NCI-H1694 treated with DMSO at 0.1 percent for 48 hours (cell line): ENCODE results near the gene EVC.
A peak's percentile ranks its signal among the peaks of the same experiment; 100 is the strongest.
"Not testable (repeated sequence)": the region's sequence is repeated elsewhere in the genome, so short reads cannot be mapped to it uniquely, and the experiment has no call there.

ENCODE experiments used
- DNase-seq: peaks from one replicate; lab custom pipeline; 2025; lab: John Stamatoyannopoulos, UW

EVC gene

GRCh38 chr4:5789141-5789540 lies 78.1 kb downstream of the EVC start:
- no peak for DNase-seq

GRCh38 chr4:5790546-5790857 lies 79.5 kb downstream of the EVC start:
- no peak for DNase-seq

GRCh38 chr4:5791654-5792053 lies 80.7 kb downstream of the EVC start:
- DNase-seq: no peak

DNA sequence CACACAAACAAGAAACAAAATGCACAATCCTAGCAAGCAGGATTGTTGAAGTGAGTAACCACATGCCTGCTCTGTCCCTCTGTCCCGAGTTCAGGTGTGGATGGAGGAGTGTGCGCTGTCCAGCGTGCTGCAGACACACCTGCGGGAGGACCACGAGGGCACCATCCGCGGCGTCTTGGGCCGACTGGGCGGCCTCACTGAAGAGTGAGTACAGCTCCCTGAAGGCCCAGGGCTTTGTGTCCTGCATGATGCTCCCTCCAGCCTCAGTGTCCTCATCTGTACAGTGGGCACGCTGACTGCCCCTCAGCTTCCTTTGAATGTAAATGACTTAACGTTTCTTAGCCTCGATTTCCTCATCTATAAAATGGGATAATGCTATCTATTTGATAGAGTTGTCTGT lies 82.5 kb downstream of the EVC start:
- DNase-seq: no peak

DNA sequence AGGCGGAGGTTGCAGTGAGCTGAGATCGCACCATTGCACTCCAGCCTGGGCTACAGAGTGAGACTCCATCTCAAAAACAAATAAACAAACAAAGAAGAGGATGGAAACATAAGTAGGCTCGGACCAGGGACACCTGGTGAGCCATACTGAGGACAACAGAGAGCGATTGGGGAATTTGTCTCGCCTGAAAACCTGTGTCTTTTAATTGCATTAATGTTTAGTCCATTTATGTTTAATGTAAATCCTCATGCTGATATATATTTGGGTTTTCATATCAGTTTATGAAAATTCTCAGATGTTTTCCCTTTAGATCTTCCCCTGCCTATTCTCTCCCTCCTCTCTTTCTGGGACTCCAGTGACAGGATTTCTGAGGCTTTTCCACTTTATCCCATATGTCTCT lies 84.6 kb downstream of the EVC start:
- DNase-seq: no peak

- no peak for DNase-seq
Observed at GRCh38 chr4:5796976-5797375, 86.0 kb downstream of the EVC start.

GRCh38 chr4:5797866-5798265 lies 86.9 kb downstream of the EVC start:
- no peak for DNase-seq

GRCh38 chr4:5798462-5798861 lies 87.5 kb downstream of the EVC start:
- peak; percentile 39 for DNase-seq

DNA sequence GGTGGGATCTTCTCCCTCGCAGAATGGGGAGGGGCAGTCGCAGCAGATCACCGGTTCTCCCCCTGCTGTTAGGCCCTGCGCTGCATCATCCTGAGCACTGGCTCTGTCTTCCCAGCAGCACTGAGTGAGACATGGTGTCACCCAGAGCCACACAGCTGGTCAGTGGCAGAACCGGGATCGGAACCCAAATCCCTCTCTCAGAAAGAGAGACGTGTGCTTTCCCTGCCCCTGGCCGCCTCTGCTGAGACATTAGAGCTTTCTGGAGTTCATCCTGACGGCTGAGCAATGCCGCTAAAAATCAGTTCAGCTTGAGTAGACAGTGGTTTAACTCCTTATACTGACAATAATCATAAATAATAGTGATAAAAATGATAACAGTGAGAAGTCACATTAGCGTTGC lies 87.9 kb downstream of the EVC start:
- DNase-seq: no peak

DNA sequence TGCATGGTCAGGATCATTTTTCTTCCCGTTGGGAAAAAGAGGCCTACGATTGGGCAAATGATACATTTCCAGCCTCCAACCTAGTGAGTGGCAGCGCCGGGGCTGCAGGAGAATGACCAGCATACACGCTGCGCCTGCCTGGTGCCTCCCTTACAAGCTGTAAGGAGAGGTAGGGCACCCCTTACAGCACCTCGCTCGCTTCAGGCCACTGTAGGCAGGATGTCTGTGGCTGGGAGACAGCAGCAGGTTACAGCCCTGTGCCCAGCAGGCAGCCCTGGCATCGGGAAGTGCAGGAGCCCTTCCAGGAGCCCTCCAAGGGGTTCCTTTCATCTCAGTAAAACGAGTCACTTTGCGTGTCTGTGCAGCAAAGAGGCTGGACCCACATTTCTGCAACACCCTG lies 88.4 kb downstream of the EVC start:
- no peak for DNase-seq

DNA sequence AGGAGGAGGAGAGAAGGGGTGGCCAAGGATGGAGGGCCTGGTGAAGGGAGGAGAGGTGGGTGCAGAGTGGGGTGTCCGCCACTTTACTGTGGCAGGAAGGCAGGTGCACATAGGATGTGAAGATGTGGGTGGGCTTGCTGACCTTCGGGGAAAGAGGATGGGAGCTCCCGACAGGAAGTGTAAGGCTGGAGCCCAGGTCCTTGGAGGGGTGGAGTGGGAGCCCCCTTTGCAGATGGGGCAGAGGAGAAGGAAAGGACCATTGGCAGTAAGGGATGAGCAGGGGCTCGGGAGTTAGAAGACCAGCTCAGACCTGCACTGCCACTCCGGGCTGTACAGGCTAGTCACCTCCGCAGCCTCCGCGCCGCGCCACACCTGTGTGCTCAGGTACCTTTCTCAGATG lies 89.5 kb downstream of the EVC start:
- no peak for DNase-seq

DNA sequence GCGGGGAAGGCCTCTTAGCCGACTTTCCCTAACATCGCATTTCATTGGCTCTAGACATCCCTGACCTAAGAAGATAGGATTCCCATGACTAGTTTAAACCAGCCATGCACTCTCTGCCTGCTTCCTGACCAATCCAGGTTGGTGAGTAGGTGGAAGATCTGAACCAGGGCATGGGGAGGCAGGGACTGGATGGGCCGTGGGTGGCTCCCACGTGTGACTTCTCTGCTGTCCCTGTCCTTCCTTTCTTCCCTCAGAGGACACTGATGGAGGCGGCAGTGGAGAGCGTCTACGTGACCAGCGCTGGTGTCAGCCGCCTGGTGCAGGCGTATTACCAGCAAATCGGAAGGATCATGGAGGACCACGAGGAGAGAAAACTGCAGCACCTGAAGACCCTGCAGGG lies 90.7 kb downstream of the EVC start:
- no peak for DNase-seq

DNA sequence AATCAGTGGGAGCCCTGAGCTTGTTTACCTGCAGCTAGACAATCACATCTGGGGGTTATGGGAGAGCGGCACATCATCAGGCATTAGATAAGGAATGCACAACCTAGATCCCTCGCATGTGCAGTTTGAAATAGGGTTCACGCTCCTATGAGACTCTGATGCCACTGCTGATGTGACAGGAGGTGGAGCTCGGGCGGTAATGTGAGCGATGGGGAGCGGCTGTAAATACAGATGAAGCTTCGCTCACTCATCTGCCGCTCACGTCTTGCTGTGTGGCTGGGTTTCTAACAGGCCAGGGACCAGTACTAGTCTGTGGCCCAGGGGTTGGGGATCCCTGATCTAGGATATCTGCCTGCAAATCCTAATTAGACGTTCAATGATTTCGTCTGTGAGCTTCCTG lies 91.6 kb downstream of the EVC start:
- DNase-seq: no peak

DNA sequence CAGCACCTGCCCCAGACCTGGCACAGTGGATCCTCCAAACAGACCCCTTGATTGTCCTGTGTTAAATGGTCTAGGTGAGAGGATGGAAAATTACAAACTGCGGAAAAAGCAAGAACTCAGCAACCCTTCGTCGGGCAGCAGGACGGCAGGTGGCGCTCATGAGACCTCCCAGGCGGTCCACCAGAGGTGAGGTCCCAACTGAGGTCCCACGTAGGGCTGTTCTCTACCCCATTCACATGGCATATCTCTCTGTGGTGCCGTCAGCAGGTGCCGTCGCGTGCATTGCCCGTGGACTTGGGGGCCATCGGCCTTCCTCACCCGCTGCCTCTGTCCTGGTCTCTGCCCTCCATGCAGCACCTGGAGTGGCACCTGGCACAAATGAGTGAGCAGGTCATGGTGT lies 93.7 kb downstream of the EVC start:
- no peak for DNase-seq

DNA sequence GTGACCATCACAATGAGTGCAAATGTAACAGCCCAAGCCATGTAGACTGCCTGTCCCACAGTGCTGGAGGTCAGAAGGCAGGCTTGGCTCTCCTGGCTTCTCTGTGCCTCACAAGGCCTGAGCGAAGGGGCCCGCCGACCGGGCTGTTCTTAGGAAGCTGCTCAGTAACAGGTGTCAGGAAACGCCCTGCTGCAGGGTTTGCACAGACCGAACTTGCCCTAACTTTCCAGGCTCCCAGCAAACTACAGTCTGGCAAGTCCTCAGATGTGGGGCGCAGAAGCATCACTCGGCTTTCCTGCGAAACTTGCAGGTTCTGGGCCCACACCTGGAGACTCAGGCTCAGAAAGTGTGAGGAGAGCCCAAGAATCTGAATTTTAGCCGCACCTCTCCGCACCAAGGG lies 94.3 kb downstream of the EVC start:
- DNase-seq: no peak

- peak; percentile 78 for DNase-seq
Observed at GRCh38 chr4:5808081-5808741, 97.2 kb downstream of the EVC start.

DNA sequence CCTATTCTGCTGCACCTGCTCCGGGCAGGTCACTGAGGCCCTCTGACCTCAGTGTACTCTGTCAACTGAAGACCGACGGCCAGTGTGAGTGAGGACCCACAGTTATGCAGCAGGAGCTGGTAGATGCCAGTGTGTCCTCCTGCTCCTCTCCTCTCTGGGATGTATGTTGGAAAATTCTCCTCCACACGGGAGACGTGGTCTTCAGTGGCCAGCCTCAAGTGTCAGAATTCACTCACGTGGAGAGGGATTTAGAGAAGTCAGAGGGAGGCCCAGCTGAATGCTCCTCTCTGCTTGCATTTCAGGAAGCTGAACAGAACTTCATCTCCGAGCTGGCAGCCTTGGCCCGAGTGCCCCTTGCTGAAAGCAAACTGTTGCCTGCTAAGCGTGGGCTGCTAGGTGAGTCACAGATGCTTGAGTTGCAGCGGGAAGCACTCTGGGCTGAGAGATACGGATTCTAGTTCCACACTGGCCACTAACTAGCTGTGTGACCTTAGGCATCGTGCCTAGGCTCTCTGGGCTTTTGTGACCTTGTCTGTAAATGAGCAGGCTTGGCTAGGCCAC lies 98.3 kb downstream of the EVC start:
- no peak for DNase-seq

GRCh38 chr4:5810151-5810550 lies 99.2 kb downstream of the EVC start:
- no peak for DNase-seq

DNA sequence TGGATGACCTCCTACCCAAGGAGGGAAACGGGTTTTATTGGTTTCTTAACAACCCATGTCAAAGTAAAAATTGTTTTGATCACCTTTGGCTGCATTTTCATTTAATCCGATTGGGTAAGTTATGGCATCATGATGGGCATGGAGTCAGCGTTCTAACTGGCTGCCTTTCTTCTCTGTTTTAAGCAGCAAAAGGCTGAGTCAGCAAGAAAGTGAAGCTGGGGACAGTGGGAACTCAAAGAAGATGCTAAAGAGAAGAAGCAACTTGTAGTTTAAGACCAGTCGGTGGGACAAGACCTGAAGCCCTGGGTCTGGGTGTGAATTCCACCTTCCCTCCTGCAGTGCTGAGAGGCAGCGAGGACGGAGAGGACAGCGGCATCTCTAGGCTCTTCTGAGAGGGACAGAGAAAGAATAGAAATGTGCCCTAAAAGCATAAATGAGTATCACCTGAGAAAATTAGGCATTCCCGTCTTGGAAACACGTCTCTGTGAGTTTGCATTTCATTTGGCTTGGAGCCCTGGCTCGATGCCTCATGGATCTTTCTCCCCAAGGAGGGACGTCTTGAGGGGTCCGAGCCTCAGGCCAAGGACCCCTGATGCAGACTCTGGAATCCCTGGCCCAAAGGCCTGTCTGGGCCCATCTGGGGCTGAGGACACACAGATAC lies 99.9 kb downstream of the EVC start:
- no peak for DNase-seq

- DNase-seq: not testable (repeated sequence)
Observed at GRCh38 chr4:5812057-5812456, 101.1 kb downstream of the EVC start.

DNA sequence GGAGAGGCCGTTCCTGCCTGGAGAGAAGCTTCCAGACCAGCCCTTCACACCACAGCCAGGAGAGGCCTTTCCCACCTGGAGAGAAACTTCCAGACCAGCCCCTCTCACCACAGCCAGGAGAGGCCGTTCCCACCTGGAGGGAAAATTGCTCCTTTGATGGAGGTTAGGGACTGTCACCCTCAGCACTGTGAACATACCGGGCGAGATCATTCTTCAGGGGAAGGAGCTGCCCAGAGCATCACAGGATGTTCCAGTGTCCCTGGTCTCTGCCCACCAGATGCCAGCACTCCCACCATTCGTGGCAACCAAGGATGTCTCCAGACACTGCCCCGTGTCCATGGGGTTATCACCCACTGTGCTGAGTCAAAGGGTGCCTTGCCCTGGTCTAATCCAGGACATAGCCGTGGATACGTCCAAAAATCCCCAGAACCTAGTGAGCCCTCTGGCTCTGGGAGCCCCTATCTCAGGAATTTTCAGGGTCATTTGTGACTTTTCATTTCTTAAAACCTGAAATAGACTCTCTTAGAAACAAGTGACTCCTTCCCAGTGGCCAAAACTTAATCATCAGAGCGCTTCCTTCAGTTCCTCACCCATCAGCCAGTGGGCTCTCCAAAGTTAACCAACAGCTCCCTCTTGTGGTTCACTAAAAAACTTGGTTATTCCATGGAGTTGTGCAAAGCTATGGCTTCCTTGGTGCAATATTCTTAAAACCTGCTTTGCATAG lies 101.7 kb downstream of the EVC start:
- DNase-seq: peak; percentile 62

- no peak for DNase-seq
Observed at GRCh38 chr4:5813882-5814255, 102.9 kb downstream of the EVC start.

GRCh38 chr4:5814421-5814820 lies 103.4 kb downstream of the EVC start:
- DNase-seq: no peak
